ENCODE measurements around the gene CRYBA2. TPM values are rescaled to one million over a fixed set of nuclear protein-coding genes. Genes with fewer than 3 reads are reported as not detected.

CRYBA2 gene
- total and polyA plus RNA-seq, 9 of the 15 experiments (the other 6 are each of a cell fraction or from before 2014, with no cell fraction given), result 0.11 to 1.8 (median 0.62) TPM; not detected in 5

DNA sequence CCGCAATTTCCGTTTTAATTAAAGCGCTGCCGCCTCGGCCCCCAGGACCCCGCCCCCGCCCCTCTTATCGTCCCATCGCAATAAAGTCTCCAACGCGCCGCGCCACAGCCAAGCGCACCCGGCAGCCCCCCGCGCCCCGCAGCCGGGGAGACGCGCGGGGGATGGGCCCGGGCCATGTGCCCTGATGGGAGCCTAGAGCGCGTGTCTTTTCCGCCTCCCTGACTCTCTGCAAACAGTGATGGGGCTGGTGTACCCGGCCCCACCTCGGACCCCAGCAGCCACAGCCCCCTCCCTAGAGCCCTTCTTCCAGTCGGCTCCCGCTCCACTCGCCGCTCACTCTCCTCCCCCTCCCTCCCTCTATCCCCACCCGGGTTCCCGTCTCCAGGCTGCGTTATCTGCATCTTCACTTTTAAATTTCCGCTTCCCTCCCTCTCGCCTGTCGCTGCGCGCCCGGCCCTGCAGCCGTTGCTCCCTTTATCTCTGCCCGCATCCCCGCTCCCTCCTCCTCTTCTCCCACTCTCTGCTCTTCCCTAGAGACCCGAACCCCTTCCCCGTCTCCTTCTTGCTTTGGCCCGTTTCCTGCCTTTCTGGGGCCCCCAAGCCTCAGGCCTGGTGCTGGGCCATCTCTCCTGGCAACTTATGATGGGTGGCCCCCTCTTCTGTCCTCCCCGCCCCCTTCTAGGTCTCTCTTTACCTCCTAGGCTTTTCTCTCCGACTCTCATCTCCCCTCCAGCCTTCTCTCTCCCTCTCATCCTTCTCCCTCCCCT, 7.7 kb downstream of the CRYBA2 start (continued):
- TF ChIP-seq, protein P1, sequence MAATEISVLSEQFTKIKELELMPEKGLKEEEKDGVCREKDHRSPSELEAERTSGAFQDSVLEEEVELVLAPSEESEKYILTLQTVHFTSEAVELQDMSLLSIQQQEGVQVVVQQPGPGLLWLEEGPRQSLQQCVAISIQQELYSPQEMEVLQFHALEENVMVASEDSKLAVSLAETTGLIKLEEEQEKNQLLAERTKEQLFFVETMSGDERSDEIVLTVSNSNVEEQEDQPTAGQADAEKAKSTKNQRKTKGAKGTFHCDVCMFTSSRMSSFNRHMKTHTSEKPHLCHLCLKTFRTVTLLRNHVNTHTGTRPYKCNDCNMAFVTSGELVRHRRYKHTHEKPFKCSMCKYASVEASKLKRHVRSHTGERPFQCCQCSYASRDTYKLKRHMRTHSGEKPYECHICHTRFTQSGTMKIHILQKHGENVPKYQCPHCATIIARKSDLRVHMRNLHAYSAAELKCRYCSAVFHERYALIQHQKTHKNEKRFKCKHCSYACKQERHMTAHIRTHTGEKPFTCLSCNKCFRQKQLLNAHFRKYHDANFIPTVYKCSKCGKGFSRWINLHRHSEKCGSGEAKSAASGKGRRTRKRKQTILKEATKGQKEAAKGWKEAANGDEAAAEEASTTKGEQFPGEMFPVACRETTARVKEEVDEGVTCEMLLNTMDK (IDR thresholded peaks at IDR 0.05; ENCODE audit: borderline replicate concordance, insufficient read depth, low read depth, low read length, poor library complexity, severe bottlenecking), result no peak
- TF ChIP-seq, protein P2, sequence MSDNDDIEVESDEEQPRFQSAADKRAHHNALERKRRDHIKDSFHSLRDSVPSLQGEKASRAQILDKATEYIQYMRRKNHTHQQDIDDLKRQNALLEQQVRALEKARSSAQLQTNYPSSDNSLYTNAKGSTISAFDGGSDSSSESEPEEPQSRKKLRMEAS (CRISPR knock-in tag; IDR thresholded peaks at IDR 0.05), result peak; percentile 79
- TF ChIP-seq MEF2D (tag; conservative IDR thresholded peaks at IDR 0.05; ENCODE audit: low read depth), result no peak
- TF ChIP-seq TRIM24 (IDR thresholded peaks at IDR 0.05), result 0 out of 4 replicates have a peak, but pooled peaks of 1 of the 2 experiments have one; percentile 33
- TF ChIP-seq, protein P3, sequence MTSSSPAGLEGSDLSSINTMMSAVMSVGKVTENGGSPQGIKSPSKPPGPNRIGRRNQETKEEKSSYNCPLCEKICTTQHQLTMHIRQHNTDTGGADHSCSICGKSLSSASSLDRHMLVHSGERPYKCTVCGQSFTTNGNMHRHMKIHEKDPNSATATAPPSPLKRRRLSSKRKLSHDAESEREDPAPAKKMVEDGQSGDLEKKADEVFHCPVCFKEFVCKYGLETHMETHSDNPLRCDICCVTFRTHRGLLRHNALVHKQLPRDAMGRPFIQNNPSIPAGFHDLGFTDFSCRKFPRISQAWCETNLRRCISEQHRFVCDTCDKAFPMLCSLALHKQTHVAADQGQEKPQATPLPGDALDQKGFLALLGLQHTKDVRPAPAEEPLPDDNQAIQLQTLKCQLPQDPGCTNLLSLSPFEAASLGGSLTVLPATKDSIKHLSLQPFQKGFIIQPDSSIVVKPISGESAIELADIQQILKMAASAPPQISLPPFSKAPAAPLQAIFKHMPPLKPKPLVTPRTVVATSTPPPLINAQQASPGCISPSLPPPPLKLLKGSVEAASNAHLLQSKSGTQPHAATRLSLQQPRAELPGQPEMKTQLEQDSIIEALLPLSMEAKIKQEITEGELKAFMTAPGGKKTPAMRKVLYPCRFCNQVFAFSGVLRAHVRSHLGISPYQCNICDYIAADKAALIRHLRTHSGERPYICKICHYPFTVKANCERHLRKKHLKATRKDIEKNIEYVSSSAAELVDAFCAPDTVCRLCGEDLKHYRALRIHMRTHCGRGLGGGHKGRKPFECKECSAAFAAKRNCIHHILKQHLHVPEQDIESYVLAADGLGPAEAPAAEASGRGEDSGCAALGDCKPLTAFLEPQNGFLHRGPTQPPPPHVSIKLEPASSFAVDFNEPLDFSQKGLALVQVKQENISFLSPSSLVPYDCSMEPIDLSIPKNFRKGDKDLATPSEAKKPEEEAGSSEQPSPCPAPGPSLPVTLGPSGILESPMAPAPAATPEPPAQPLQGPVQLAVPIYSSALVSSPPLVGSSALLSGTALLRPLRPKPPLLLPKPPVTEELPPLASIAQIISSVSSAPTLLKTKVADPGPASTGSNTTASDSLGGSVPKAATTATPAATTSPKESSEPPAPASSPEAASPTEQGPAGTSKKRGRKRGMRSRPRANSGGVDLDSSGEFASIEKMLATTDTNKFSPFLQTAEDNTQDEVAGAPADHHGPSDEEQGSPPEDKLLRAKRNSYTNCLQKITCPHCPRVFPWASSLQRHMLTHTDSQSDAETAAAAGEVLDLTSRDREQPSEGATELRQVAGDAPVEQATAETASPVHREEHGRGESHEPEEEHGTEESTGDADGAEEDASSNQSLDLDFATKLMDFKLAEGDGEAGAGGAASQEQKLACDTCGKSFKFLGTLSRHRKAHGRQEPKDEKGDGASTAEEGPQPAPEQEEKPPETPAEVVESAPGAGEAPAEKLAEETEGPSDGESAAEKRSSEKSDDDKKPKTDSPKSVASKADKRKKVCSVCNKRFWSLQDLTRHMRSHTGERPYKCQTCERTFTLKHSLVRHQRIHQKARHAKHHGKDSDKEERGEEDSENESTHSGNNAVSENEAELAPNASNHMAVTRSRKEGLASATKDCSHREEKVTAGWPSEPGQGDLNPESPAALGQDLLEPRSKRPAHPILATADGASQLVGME (CRISPR knock-in tag; IDR thresholded peaks at IDR 0.05), result 0 out of 2 replicates have a peak, but pooled peaks have one; percentile 36
- 0 out of 2 replicates have a peak, but pooled peaks have one; percentile 24 for TF ChIP-seq ARID1B (IDR thresholded peaks at IDR 0.05)
- TF ChIP-seq, protein P4, sequence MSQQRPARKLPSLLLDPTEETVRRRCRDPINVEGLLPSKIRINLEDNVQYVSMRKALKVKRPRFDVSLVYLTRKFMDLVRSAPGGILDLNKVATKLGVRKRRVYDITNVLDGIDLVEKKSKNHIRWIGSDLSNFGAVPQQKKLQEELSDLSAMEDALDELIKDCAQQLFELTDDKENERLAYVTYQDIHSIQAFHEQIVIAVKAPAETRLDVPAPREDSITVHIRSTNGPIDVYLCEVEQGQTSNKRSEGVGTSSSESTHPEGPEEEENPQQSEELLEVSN (IDR thresholded peaks at IDR 0.05; ENCODE audit: borderline replicate concordance in 1 of 2, extremely low read depth in 1 of 2, insufficient read depth in 1 of 2, insufficient read length in 1 of 2, low read depth in 1 of 2, low read length in 1 of 2, poor library complexity in 1 of 2, severe bottlenecking in 1 of 2), result peak in 1 of 2 experiments; percentile 42
- TF ChIP-seq MYBL2 (IDR thresholded peaks at IDR 0.05; ENCODE audit: low read depth), result peak; percentile 70; the same call in 1 of the 2 replicates
- TF ChIP-seq MYBL2 (CRISPR knock-in tag; IDR thresholded peaks at IDR 0.05; ENCODE audit: borderline replicate concordance), result no peak
- 0 out of 2 replicates have a peak, but pooled peaks have one; percentile 39 for TF ChIP-seq SMARCE1 (IDR thresholded peaks at IDR 0.05)

All from K562 (cell line).